HepG2 (cell line): ENCODE measurements around the gene RABGEF1. TPM values are rescaled to one million over a fixed set of nuclear protein-coding genes. Genes with fewer than 3 reads are reported as not detected.

Source experiments
- ATF5 ChIP-seq: sonication (generic); formaldehyde crosslinking; IDR thresholded peaks from 2 replicates; pipeline ENCODE4 v1.4.0; 2020; ENCODE audit warnings: mild to moderate bottlenecking, low read depth, missing genetic modification reagents
- HCFC1 ChIP-seq: fragments of 150-350 bp; IDR thresholded peaks from 2 replicates; pipeline ENCODE4 v1.6.1; 2014; ENCODE audit warnings: low read depth, low read length
- IRF1 ChIP-seq: sonication (generic); formaldehyde crosslinking; IDR thresholded peaks from 2 replicates; pipeline ENCODE4 v1.4.0; 2020; ENCODE audit warnings: low read depth, mild to moderate bottlenecking, missing genetic modification reagents
- ISX ChIP-seq: sonication (generic); formaldehyde crosslinking; conservative IDR thresholded peaks from 2 replicates; pipeline ENCODE4 v1.5.0; 2020; ENCODE audit warnings: missing genetic modification reagents
- JUN ChIP-seq: sonication (generic); formaldehyde crosslinking; IDR thresholded peaks from 2 replicates; pipeline ENCODE4 v1.4.0; 2020; ENCODE audit warnings: mild to moderate bottlenecking, missing genetic modification reagents
- MAZ ChIP-seq, 2 experiments: sonication (generic) in 1 of 2; formaldehyde crosslinking in 1 of 2; IDR thresholded peaks; 2 replicates each; pipeline versions ENCODE4 v1.5.0 to v1.6.1; 2012 to 2020; ENCODE audit warnings: low read depth in 2 of 2, mild to moderate bottlenecking in 2 of 2, borderline replicate concordance in 1 of 2, improper control_type of control experiment in 1 of 2, low read length in 1 of 2, missing genetic modification reagents in 1 of 2, moderate library complexity in 1 of 2
- NCOA5 ChIP-seq: sonication (generic); formaldehyde crosslinking; IDR thresholded peaks from 2 replicates; pipeline ENCODE4 v1.4.0; 2020; ENCODE audit warnings: missing genetic modification reagents
- NR1H2 ChIP-seq: sonication (generic); formaldehyde crosslinking; IDR thresholded peaks from 2 replicates; pipeline ENCODE4 v1.8.1; 2022; ENCODE audit warnings: low read depth, missing genetic modification reagents, borderline replicate concordance
- REL ChIP-seq: sonication (generic); formaldehyde crosslinking; conservative IDR thresholded peaks from 2 replicates; pipeline ENCODE4 v1.8.0; 2022; ENCODE audit warnings: mild to moderate bottlenecking, missing genetic modification reagents, moderate library complexity
- SMYD3 ChIP-seq: sonication (generic); formaldehyde crosslinking; IDR thresholded peaks from 2 replicates; pipeline ENCODE4 v1.8.1; 2023; ENCODE audit warnings: mild to moderate bottlenecking, missing genetic modification reagents
- SP1 ChIP-seq, 2 experiments: fragments of 450-650 bp in 1 of 2; sonication (generic) in 1 of 2; formaldehyde crosslinking in 1 of 2; IDR thresholded peaks; 2 replicates each; pipeline versions ENCODE4 v1.4.0 to v1.6.1; 2016 to 2020; ENCODE audit warnings: missing genetic modification reagents in 1 of 2
- SRSF1 ChIP-seq: fragments of 200-400 bp; formaldehyde crosslinking; optimal IDR thresholded peaks from 2 replicates; pipeline ENCODE3; 2017; ENCODE audit warnings: mild to moderate bottlenecking, low read depth, low read length, moderate library complexity
- TARDBP ChIP-seq: sonication (generic); formaldehyde crosslinking; IDR thresholded peaks from 2 replicates; pipeline ENCODE4 v1.8.0; 2022; ENCODE audit warnings: mild to moderate bottlenecking, missing genetic modification reagents
- ZNF235 ChIP-seq: sonication (generic); formaldehyde crosslinking; IDR thresholded peaks from 2 replicates; pipeline ENCODE4 v1.8.1; 2023; ENCODE audit warnings: mild to moderate bottlenecking, missing genetic modification reagents, borderline replicate concordance
- ZNF263 ChIP-seq: sonication (generic); formaldehyde crosslinking; IDR thresholded peaks from 2 replicates; pipeline ENCODE4 v1.4.0; 2020; ENCODE audit warnings: missing genetic modification reagents
- ZNF512B ChIP-seq: sonication (generic); formaldehyde crosslinking; IDR thresholded peaks from 2 replicates; pipeline ENCODE4 v1.5.1; 2020; ENCODE audit warnings: missing genetic modification reagents, mild to moderate bottlenecking, borderline replicate concordance
- ZNF674 ChIP-seq: sonication (generic); formaldehyde crosslinking; IDR thresholded peaks from 2 replicates; pipeline ENCODE4 v1.5.0; 2020; ENCODE audit warnings: low read depth, mild to moderate bottlenecking, missing genetic modification reagents
- ZNF839 ChIP-seq: sonication (generic); formaldehyde crosslinking; IDR thresholded peaks from 2 replicates; pipeline ENCODE4 v1.4.0; 2020; ENCODE audit warnings: missing genetic modification reagents, mild to moderate bottlenecking, borderline replicate concordance
- polyA plus RNA-seq, 8 experiments: library from polyadenylated mRNA; depleted of rRNA in 3 of 8; stranded (reverse) in 7 of 8; unstranded in 1 of 8; fragments of >200 nt; fragmentation: Illumina TruSeq in 4 of 8; extraction: Trizol in 4 of 8; gene quantifications; 2 replicates each; pipeline versions ENCODE4 v1.2.1 to v1.2.3, GENCODE V29; 2011 to 2016; ENCODE audit warnings: low read depth in 4 of 8, missing spikeins in 1 of 8, mixed read lengths in 1 of 8; ENCODE audit not compliant: insufficient read depth in 1 of 8
- total RNA-seq, 5 experiments: library from RNA; depleted of rRNA; stranded (reverse); fragments of >200 nt; fragmentation: Illumina TruSeq; extraction: Trizol; gene quantifications; 2 replicates each; pipeline ENCODE4 v1.2.3, GENCODE V29; 2016; ENCODE audit warnings: low read depth in 1 of 5
- TF ChIP-seq, protein P1 (sequence below): sonication (generic); formaldehyde crosslinking; IDR thresholded peaks from 2 replicates; pipeline ENCODE4 v1.4.0; 2020; ENCODE audit warnings: missing genetic modification reagents, borderline replicate concordance

RABGEF1 gene
- total and polyA plus RNA-seq, 2 of the 13 experiments (the other 11 are each of a cell fraction or from before 2014, with no cell fraction given): 22.7 to 35.3 TPM

GRCh38 chr7:66844552-66845378 lies 104.2 kb downstream of the RABGEF1 start (continued):
- TF ChIP-seq ISX: no peak
- peak; percentile 14 for TF ChIP-seq SRSF1
- TF ChIP-seq SP1 (IDR thresholded peaks at IDR 0.05): no peak
- TF ChIP-seq SP1 (CRISPR knock-in tag; IDR thresholded peaks at IDR 0.05): peak; percentile 99
- TF ChIP-seq ZNF512B (CRISPR knock-in tag): no peak
- TF ChIP-seq SMYD3: no peak
- TF ChIP-seq ATF5 (CRISPR knock-in tag): no peak
- no peak for TF ChIP-seq REL (CRISPR knock-in tag)
- no peak for TF ChIP-seq NCOA5
- 0 out of 2 replicates have a peak, but pooled peaks have one; percentile 31 for TF ChIP-seq ZNF839 (CRISPR knock-in tag)
- no peak for TF ChIP-seq ZNF235 (CRISPR knock-in tag)
- no peak for TF ChIP-seq ZNF674
- no peak for TF ChIP-seq IRF1 (CRISPR knock-in tag)
- TF ChIP-seq TARDBP (CRISPR knock-in tag): peak; percentile 92
- TF ChIP-seq ZNF263 (CRISPR knock-in tag): peak; percentile 39
- TF ChIP-seq NR1H2 (CRISPR knock-in tag): no peak
- no peak for TF ChIP-seq JUN
- no peak for TF ChIP-seq MAZ (IDR thresholded peaks at IDR 0.05; ENCODE audit: borderline replicate concordance, low read depth, low read length)
- peak; percentile 73; the same call in 1 of the 2 replicates for TF ChIP-seq MAZ (CRISPR knock-in tag; IDR thresholded peaks at IDR 0.05; ENCODE audit: low read depth)
- TF ChIP-seq, protein P1, sequence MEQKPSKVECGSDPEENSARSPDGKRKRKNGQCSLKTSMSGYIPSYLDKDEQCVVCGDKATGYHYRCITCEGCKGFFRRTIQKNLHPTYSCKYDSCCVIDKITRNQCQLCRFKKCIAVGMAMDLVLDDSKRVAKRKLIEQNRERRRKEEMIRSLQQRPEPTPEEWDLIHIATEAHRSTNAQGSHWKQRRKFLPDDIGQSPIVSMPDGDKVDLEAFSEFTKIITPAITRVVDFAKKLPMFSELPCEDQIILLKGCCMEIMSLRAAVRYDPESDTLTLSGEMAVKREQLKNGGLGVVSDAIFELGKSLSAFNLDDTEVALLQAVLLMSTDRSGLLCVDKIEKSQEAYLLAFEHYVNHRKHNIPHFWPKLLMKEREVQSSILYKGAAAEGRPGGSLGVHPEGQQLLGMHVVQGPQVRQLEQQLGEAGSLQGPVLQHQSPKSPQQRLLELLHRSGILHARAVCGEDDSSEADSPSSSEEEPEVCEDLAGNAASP (CRISPR knock-in tag): 0 out of 2 replicates have a peak, but pooled peaks have one; percentile 49
- peak; percentile 71 for TF ChIP-seq HCFC1
